ENCODE data around the gene KIFAP3.
"Not testable (repeated sequence)": the region's sequence is repeated elsewhere in the genome, so short reads cannot be mapped to it uniquely, and the experiment has no call there.

KIFAP3 gene

DNA sequence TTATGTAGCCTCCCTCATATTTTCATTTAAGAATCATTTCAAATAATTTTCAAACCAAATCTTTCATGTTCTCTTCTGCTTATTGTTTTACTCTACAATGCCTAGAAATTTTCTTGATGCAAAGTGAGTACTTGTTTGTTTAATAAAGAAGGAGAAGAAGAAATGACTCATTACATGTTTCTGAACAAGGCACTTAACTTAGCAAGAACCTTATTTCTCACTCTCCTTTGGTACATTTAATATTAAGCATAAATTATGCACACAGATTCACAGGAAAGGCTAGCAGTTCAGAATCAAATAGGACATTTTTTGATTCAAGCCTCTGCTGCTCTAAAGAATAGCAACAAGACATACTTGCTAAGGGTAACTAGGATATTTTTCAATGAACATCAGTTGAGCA lies 189.9 kb downstream of the KIFAP3 start:
- no peak for DNase-seq

- no peak for DNase-seq
These were observed 192.4 kb downstream of the KIFAP3 start for GRCh38 chr1:169882039-169882511.

DNA sequence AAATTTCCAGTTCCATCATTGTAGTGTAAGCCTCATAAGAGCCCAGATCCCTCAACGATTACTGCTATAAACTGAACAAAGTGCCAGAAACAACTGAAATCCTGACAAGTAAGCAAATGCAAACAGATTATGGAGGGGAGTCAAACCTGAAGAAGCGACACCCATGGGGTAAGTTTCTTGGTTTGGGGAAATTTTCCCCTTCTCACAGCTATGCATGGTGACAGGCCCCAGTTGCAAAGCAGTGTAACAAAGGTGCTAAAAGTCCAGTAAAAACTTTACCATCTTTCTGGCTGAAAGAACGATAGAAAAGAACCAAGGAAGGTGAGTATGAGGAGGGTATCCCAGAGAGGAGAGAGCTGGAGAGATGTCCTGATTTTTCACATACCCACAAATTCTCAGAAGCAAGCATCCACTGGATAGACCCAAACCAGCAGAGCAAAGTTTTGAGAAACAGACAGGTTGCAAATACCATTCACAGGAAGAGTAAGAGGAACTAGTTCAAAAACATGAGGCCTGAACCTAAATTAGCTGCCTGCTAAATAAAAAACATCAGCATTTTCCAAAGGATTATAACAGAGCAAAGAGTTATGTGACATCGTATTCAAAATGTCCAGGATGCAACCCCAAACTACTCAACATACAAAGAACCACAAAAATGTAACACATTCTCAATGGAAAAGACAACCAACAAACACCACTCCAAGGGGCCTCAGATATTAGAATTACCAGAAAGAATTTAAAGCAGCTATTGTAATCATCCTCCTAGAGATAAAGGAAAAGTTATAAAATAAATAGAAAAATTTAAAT lies 195.3 kb downstream of the KIFAP3 start:
- DNase-seq = no peak

GRCh38 chr1:169878498-169878897 lies 196.0 kb downstream of the KIFAP3 start:
- no peak for DNase-seq

- DNase-seq = no peak
These were observed 196.5 kb downstream of the KIFAP3 start for GRCh38 chr1:169877800-169878491.

DNA sequence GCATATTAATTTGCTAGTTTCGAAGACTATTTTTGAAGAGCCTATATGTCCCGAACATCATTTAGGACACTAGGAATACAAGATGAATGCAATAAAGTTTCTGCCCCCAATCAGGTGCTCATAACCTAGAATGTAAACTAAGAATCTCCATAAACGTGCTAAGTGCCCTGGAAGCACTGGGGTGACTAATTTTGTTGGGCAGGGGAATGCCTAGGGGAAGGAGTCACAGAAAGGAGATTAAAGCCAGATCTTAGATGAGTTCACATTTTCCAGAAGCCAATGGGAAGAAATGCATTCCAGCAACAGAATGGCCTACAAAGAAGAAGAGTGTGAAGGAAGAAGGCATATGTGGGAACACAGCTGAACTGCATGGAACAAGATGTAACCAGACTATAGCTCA lies 200.3 kb downstream of the KIFAP3 start:
- no peak for DNase-seq

DNA sequence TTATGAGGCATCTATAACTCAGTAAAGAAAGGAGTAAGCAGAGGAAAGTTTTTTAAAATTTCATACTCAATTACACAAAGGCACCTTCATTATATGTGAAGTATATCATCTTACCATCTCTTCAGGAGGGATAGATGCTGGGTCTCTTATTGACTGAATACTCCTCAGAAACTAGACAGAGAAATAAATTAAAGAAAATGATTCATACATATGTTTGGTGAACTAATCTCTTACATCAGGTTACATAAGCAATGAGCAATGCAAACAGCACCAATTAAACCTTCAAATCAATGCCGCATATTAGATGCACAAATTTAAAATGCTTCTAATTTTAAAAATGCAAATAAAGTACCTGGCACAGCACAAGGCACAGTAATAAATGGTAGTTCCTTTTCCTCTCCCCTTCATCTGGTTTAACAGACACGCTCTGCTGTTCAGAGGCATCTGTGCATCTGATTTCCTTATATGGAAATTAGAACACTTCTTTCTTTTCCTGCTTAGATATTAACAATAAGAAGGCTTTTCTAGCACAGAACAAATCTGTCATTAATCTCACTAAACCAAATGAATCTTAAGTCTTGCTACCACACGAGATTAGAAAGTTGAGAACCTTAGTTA lies 200.8 kb downstream of the KIFAP3 start:
- no peak for DNase-seq

- DNase-seq = no peak
These were observed 201.6 kb downstream of the KIFAP3 start for GRCh38 chr1:169872906-169873305.

- DNase-seq = not testable (repeated sequence)
These were observed 202.5 kb downstream of the KIFAP3 start for GRCh38 chr1:169871988-169872387.

Measured in DMS 273 treated with DMSO at 0.1 percent for 48 hours (cell line).